K562 (cell line): ENCODE data around the gene TAF3.

Experiments
- BRF2 ChIP-seq: IDR thresholded peaks from 3 replicates; pipeline ENCODE4 v1.6.1; 2011; ENCODE audit warnings: borderline replicate concordance, mild to moderate bottlenecking; ENCODE audit not compliant: insufficient read length, insufficient read depth
- CBFB ChIP-seq: sonication (generic); formaldehyde crosslinking; IDR thresholded peaks from 2 replicates; pipeline ENCODE4 v1.4.0; 2020; ENCODE audit warnings: mild to moderate bottlenecking, missing genetic modification reagents
- CTCF ChIP-seq, 3 experiments: IDR thresholded peaks in 2 of 3; conservative IDR thresholded peaks in 1 of 3; 2 replicates each; pipeline ENCODE4 v1.5.1; 2011 to 2012; ENCODE audit warnings: low read length in 3 of 3, mild to moderate bottlenecking in 3 of 3, control low read depth in 2 of 3, improper control_type of control experiment in 1 of 3, inconsistent platforms in 1 of 3, low read depth in 1 of 3, mixed read lengths in 1 of 3, moderate library complexity in 1 of 3; ENCODE audit not compliant: insufficient read depth in 2 of 3
- NR1H2 ChIP-seq: sonication (generic); formaldehyde crosslinking; IDR thresholded peaks from 2 replicates; pipeline ENCODE4 v1.4.0; 2020; ENCODE audit warnings: mild to moderate bottlenecking, missing genetic modification reagents
- SRSF9 ChIP-seq: fragments of 200-400 bp; formaldehyde crosslinking; IDR thresholded peaks from 2 replicates; pipeline ENCODE4 v1.6.1; 2017; ENCODE audit warnings: low read depth, low read length, borderline replicate concordance
- TBP ChIP-seq: optimal IDR thresholded peaks from 2 replicates; pipeline ENCODE3; 2011; ENCODE audit warnings: low read depth, low read length, improper control_type of control experiment
- YY1 ChIP-seq, 3 experiments: IDR thresholded peaks; 2 replicates each; pipeline ENCODE4 v1.6.1; 2011; ENCODE audit warnings: low read length in 2 of 3, mild to moderate bottlenecking in 2 of 3, moderate library complexity in 2 of 3, borderline replicate concordance in 1 of 3, control low read depth in 1 of 3, low read depth in 1 of 3; ENCODE audit not compliant: insufficient read depth in 3 of 3, insufficient replicate concordance in 2 of 3, control insufficient read depth in 1 of 3, insufficient read length in 1 of 3; ENCODE audit errors: extremely low read depth in 1 of 3

DNA sequence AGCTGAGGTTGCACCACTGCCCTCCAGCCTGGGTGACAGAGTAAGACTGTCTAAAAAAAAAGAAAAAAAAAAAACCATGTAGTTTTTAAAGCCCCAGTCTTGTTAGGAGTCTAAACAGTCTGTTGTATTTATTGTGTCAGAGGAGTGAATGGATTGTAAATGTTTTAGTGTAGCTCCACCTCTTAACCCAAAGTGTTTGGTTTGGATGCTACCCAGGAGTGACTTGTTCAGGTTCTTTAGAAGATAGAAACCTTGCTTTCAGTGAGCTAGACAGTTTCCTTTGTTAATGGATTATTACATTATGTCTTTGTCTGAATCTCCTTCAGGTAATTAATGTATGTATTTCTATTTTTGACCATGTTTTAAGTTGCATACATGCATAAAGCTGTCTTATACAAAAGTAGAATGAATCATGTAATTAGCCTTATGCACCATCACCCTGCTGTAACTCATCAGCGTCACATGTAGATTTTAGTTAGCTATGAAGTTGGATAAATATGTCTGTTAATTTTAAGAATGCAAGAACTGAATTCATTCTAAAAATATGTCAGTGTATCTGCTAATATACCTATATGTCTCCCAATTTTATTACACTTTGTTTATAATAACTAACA lies 97.7 kb downstream of the TAF3 start:
- TF ChIP-seq BRF2 (no peak), YY1 (IDR thresholded peaks at IDR 0.05; ENCODE audit: borderline replicate concordance in 1 of 3, control insufficient read depth in 1 of 3, extremely low read depth in 1 of 3, insufficient read depth in 3 of 3, insufficient read length in 1 of 3, insufficient replicate concordance in 2 of 3, low read depth in 1 of 3, low read length in 2 of 3) (no peak), SRSF9 (no peak), NR1H2 (CRISPR knock-in tag) (no peak), CBFB (no peak), TBP (no peak), CTCF (IDR thresholded peaks at IDR 0.05 in 2 of 3, conservative IDR thresholded peaks at IDR 0.05 in 1 of 3; ENCODE audit: insufficient read depth in 2 of 3, low read depth in 1 of 3, low read length in 3 of 3) (no peak)
